KMS-11 (cell line): Measurements from ENCODE around the gene CASP9.

Experiments
- H2AFZ ChIP-seq: fragments of 200-600 bp; sonication (generic); 2 replicates; pipeline ENCODE4 v1.6.1; 2016; ENCODE audit warnings: antibody characterized with exemption, mixed run types, low read depth
- H3K27ac ChIP-seq: fragments of 200-600 bp; sonication (generic); 2 replicates; pipeline ENCODE4 v1.6.1; 2016; ENCODE audit warnings: mild to moderate bottlenecking, mixed run types
- H3K27me3 ChIP-seq: fragments of 200-600 bp; sonication (generic); 2 replicates; pipeline ENCODE4 v1.6.1; 2017; ENCODE audit warnings: mild to moderate bottlenecking, low read depth, mixed run types, moderate library complexity; ENCODE audit not compliant: insufficient read depth
- H3K36me3 ChIP-seq: fragments of 200-600 bp; sonication (generic); 2 replicates; pipeline ENCODE4 v1.6.1; 2017; ENCODE audit warnings: mild to moderate bottlenecking, mixed run types; ENCODE audit not compliant: insufficient read depth
- H3K4me1 ChIP-seq: fragments of 200-600 bp; sonication (generic); 2 replicates; pipeline ENCODE4 v1.6.1; 2016; ENCODE audit warnings: mild to moderate bottlenecking, low read depth, mixed run types; ENCODE audit not compliant: poor library complexity, severe bottlenecking
- H3K4me2 ChIP-seq: fragments of 200-600 bp; sonication (generic); 2 replicates; pipeline ENCODE4 v1.7.0; 2016; ENCODE audit warnings: mild to moderate bottlenecking, mixed run types
- H3K4me3 ChIP-seq: fragments of 200-600 bp; sonication (generic); IDR thresholded peaks from 2 replicates; pipeline ENCODE4 v1.6.1; 2017; ENCODE audit warnings: low read depth, low read length, mixed read lengths; ENCODE audit not compliant: insufficient read depth
- H3K79me2 ChIP-seq: fragments of 200-600 bp; sonication (generic); 2 replicates; pipeline ENCODE4 v1.6.1; 2016; ENCODE audit warnings: low read depth, mixed run types; ENCODE audit not compliant: insufficient read depth
- H3K9ac ChIP-seq: fragments of 200-600 bp; sonication (generic); 2 replicates; pipeline ENCODE4 v1.6.1; 2016; ENCODE audit warnings: mild to moderate bottlenecking, mixed run types
- H4K20me1 ChIP-seq: fragments of 200-600 bp; sonication (generic); 2 replicates; pipeline ENCODE4 v1.6.1; 2016; ENCODE audit warnings: mild to moderate bottlenecking, mixed run types; ENCODE audit not compliant: insufficient read depth
- CTCF ChIP-seq: fragments of 200-600 bp; sonication (generic); conservative IDR thresholded peaks from 2 replicates; pipeline ENCODE4 v1.6.1; 2017; ENCODE audit warnings: low read depth, mild to moderate bottlenecking, antibody characterized with exemption, low read length, moderate library complexity, mixed read lengths

Gene CASP9

GRCh38 chr1:15524021-15524282 is at the start of gene CASP9:
Gene CASP9, minus strand, starts transcription at chr1:15524215. Its CDS starts 15 bp downstream, at chr1:15524200.
- H4K20me1 ChIP-seq, result no peaks in the 10 kb centered on the region
- H3K9ac ChIP-seq, result peak within 1 kb of the TSS; percentile 38; the same call in 1 of the 2 replicates
- H3K36me3 ChIP-seq, result no peaks in the 10 kb centered on the region
- H2AFZ ChIP-seq, result peak within 1 kb of the TSS; percentile 78
- peak within 1 kb of the TSS; percentile 84 for H3K4me3 ChIP-seq
- H3K27me3 ChIP-seq, result no peaks in the 10 kb centered on the region
- H3K27ac ChIP-seq, result peak within 1 kb of the TSS; percentile 61
- TF ChIP-seq CTCF, result no peak
- H3K4me2 ChIP-seq, result peak within 1 kb of the TSS; percentile 95
- peaks cover 21% of the 10 kb centered on the region for H3K4me1 ChIP-seq
- H3K79me2 ChIP-seq, result peaks cover 7% of the 10 kb centered on the region; the same call in 1 of the 2 replicates

- Histone ChIP-seq H3K4me3 (no peak overlapping the region), H3K27ac (no peak overlapping the region)
Measured at GRCh38 chr1:15573477-15573876, 49.5 kb upstream of the CASP9 start.

GRCh38 chr1:15571266-15571665 is 47.3 kb upstream of the CASP9 start:
- Histone ChIP-seq H4K20me1 (no peaks in the 10 kb centered on the region), H2AFZ (peak overlapping the region; percentile 45; the same call in 1 of the 2 replicates), H3K27ac (peak overlapping the region; percentile 70), H3K36me3 (no peaks in the 10 kb centered on the region), H3K4me1 (peaks cover 35% of the 10 kb centered on the region), H3K4me2 (peak overlapping the region; percentile 79), H3K9ac (peak overlapping the region; percentile 7; the same call in 1 of the 2 replicates), H3K4me3 (no peak overlapping the region), H3K79me2 (no peaks in the 10 kb centered on the region), H3K27me3 (no peaks in the 10 kb centered on the region)
- no peak for TF ChIP-seq CTCF

More at GRCh38 chr1:15573477-15573876, 49.5 kb upstream of the CASP9 start:
- H3K4me1 ChIP-seq, result peaks cover 49% of the 10 kb centered on the region
- H3K27me3 ChIP-seq, result no peaks in the 10 kb centered on the region
- no peak overlapping the region for H3K4me2 ChIP-seq
- H3K79me2 ChIP-seq, result no peaks in the 10 kb centered on the region
- no peak for TF ChIP-seq CTCF
- no peak overlapping the region for H2AFZ ChIP-seq
- H3K9ac ChIP-seq, result no peak overlapping the region
- H3K36me3 ChIP-seq, result no peaks in the 10 kb centered on the region
- H4K20me1 ChIP-seq, result no peaks in the 10 kb centered on the region

- H3K4me2 ChIP-seq, result peak overlapping the region; percentile 79
- no peaks in the 10 kb centered on the region for H3K27me3 ChIP-seq
- peak overlapping the region; percentile 70 for H3K27ac ChIP-seq
- no peaks in the 10 kb centered on the region for H3K79me2 ChIP-seq
- no peak overlapping the region for H3K4me3 ChIP-seq
- no peak overlapping the region for H2AFZ ChIP-seq
- no peaks in the 10 kb centered on the region for H4K20me1 ChIP-seq
- H3K9ac ChIP-seq, result peak overlapping the region; percentile 7; the same call in 1 of the 2 replicates
- H3K36me3 ChIP-seq, result no peaks in the 10 kb centered on the region
- no peak for TF ChIP-seq CTCF
- H3K4me1 ChIP-seq, result peaks cover 35% of the 10 kb centered on the region
Measured at GRCh38 chr1:15570861-15571260, 46.8 kb upstream of the CASP9 start.
